Smooth muscle cell (in vitro differentiated cells): ENCODE results near the gene TXNL1. TPM values are rescaled to one million over a fixed set of nuclear protein-coding genes. Genes with fewer than 3 reads are reported as not detected.

Experiments used
- DNase-seq: peaks from one replicate; lab custom pipeline; 2025; ENCODE audit not compliant: unreplicated experiment; lab: John Stamatoyannopoulos, UW
- H2AFZ ChIP-seq: fragments of 200-600 bp; sonication (generic); 2 replicates; pipeline ENCODE4 v1.6.0; 2016; ENCODE audit warnings: antibody characterized with exemption, low read depth, mild to moderate bottlenecking
- H3F3A ChIP-seq: fragments of 200-600 bp; sonication (generic); 2 replicates; pipeline ENCODE4 v1.6.0; 2017; ENCODE audit warnings: antibody characterized with exemption, low read depth
- H3K27ac ChIP-seq: fragments of 200-600 bp; sonication (generic); 2 replicates; pipeline ENCODE4 v1.5.1; 2016; ENCODE audit warnings: low read depth, mild to moderate bottlenecking
- H3K27me3 ChIP-seq: fragments of 200-600 bp; sonication (generic); 2 replicates; pipeline ENCODE4 v1.6.1; 2016; ENCODE audit warnings: low read depth, mild to moderate bottlenecking
- H3K36me3 ChIP-seq: fragments of 200-600 bp; sonication (generic); 2 replicates; pipeline ENCODE4 v1.5.1; 2016; ENCODE audit warnings: low read depth
- H3K4me1 ChIP-seq: fragments of 200-600 bp; sonication (generic); 2 replicates; pipeline ENCODE4 v1.5.1; 2016; ENCODE audit warnings: low read depth
- H3K4me2 ChIP-seq: fragments of 200-600 bp; sonication (generic); 2 replicates; pipeline ENCODE4 v1.6.0; 2016; ENCODE audit warnings: mild to moderate bottlenecking
- H3K4me3 ChIP-seq: fragments of 200-600 bp; sonication (generic); 2 replicates; pipeline ENCODE4 v1.5.1; 2016; ENCODE audit warnings: mild to moderate bottlenecking
- H3K79me2 ChIP-seq: fragments of 200-600 bp; sonication (generic); 2 replicates; pipeline ENCODE4 v1.6.0; 2016; ENCODE audit warnings: low read depth, mild to moderate bottlenecking
- H3K9ac ChIP-seq: fragments of 200-600 bp; sonication (generic); 2 replicates; pipeline ENCODE4 v1.6.0; 2016; ENCODE audit warnings: low read depth
- H3K9me3 ChIP-seq: fragments of 200-600 bp; sonication (generic); replicated peaks from 2 replicates; pipeline ENCODE4 v1.5.1; 2016; ENCODE audit warnings: low read depth
- H4K20me1 ChIP-seq: fragments of 200-600 bp; sonication (generic); 2 replicates; pipeline ENCODE4 v1.6.0; 2016; ENCODE audit warnings: low read depth
- CTCF ChIP-seq: fragments of 200-600 bp; sonication (generic); IDR thresholded peaks from 2 replicates; pipeline ENCODE4 v1.5.1; 2017; ENCODE audit warnings: borderline replicate concordance, mild to moderate bottlenecking, antibody characterized with exemption; ENCODE audit not compliant: insufficient read depth, poor library complexity, severe bottlenecking
- WGBS: methylation state at CpG from one replicate; pipeline ENCODE4 v1.1.7; 2016; ENCODE audit warnings: low lambda C conversion rate; 5-methylcytosine and 5-hydroxymethylcytosine counted together
- polyA plus RNA-seq: library from polyadenylated mRNA; unstranded; fragments of >200 nt; fragmentation: Nextera tagmentation; extraction: Ambion mirVana; gene quantifications from 2 replicates; pipeline ENCODE4 v1.2.1, GENCODE V29; 2016
- total RNA-seq: library from RNA; depleted of rRNA; stranded (reverse); fragments of >200 nt; gene quantifications from 2 replicates; pipeline ENCODE4 v1.2.3, GENCODE V29; 2014

The TXNL1 gene
- total and polyA plus RNA-seq, 2 experiments from 2014 or later, result 62.0 to 75.4 TPM

GRCh38 chr18:56606618-56607017 is 31.8 kb downstream of the TXNL1 start:
- Histone ChIP-seq H3K27ac (no peak overlapping the region), H3K9me3 (no peaks in the 10 kb centered on the region), H3K79me2 (peaks cover 4% of the 10 kb centered on the region), H4K20me1 (peaks cover 36% of the 10 kb centered on the region), H3K27me3 (no peaks in the 10 kb centered on the region), H2AFZ (no peak overlapping the region), H3K4me2 (no peak overlapping the region), H3K4me1 (no peaks in the 10 kb centered on the region), H3F3A (no peaks in the 10 kb centered on the region), H3K4me3 (no peak overlapping the region), H3K36me3 (peaks cover 14% of the 10 kb centered on the region), H3K9ac (no peak overlapping the region)
- 94% methylated on average over 2 of the region's 2 CpGs for WGBS
- TF ChIP-seq CTCF, result no peak
- no peak for DNase-seq

DNA sequence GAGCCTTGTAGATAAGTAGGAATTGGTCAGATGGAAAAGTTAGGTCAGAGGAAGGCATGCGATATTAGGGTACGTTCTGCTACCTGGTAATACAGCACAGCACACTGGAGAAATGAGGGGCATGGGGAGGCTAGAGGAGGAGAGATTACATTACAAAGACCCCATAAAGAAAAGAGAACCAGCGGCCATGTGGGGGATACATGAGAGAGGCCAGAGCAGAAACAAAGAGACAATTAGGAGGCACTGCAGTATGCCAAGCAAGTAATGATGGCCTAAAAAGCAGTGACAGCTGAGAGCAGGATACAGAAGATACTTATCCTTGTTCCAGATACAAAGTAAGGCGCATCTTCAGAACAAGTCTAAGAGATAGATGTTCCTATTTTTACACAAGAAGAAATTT is 40.0 kb downstream of the TXNL1 start:
- Histone ChIP-seq H4K20me1 (no peaks in the 10 kb centered on the region), H3K4me1 (no peaks in the 10 kb centered on the region), H3K4me3 (no peak overlapping the region), H3K36me3 (no peaks in the 10 kb centered on the region), H3F3A (no peaks in the 10 kb centered on the region), H3K9me3 (no peaks in the 10 kb centered on the region), H3K27ac (no peak overlapping the region), H2AFZ (no peak overlapping the region), H3K9ac (no peak overlapping the region), H3K79me2 (no peaks in the 10 kb centered on the region), H3K4me2 (no peak overlapping the region), H3K27me3 (no peaks in the 10 kb centered on the region)
- DNase-seq, result no peak
- 84% methylated on average over 4 of the region's 4 CpGs for WGBS
- no peak for TF ChIP-seq CTCF

DNA sequence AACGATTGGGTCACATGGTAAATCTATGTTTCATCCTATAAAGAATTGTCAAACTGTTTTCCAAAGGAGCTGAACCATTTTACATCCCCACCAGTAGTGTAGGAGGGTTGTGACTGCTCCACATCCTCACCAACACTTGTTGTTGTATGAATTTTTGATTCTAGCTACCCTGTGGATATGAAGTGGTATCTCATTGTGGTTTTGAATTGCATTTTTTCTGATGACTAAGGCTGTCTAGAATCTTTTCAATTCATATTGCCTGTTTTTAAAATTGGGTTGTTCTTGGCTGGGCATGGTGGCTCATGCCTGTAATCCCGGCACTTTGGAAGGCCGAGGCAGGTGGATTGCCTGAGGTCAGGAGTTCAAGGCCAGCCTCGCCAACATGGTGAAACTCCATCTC is 44.5 kb downstream of the TXNL1 start:
- Histone ChIP-seq H3K79me2 (no peaks in the 10 kb centered on the region), H3K4me2 (no peak overlapping the region), H3K4me3 (no peak overlapping the region), H3K4me1 (no peaks in the 10 kb centered on the region), H3K27ac (no peak overlapping the region), H3K27me3 (no peaks in the 10 kb centered on the region), H4K20me1 (no peaks in the 10 kb centered on the region), H3K9me3 (no peaks in the 10 kb centered on the region), H3F3A (no peaks in the 10 kb centered on the region), H2AFZ (no peak overlapping the region), H3K9ac (no peak overlapping the region), H3K36me3 (no peaks in the 10 kb centered on the region)
- WGBS, result 83% methylated on average over 4 of the region's 4 CpGs
- DNase-seq, result no peak
- TF ChIP-seq CTCF, result no peak

GRCh38 chr18:56580026-56580425 is 58.4 kb downstream of the TXNL1 start:
- Histone ChIP-seq H3K27me3 (no peaks in the 10 kb centered on the region), H3K4me3 (no peak overlapping the region), H3F3A (no peaks in the 10 kb centered on the region), H4K20me1 (no peaks in the 10 kb centered on the region), H3K36me3 (no peaks in the 10 kb centered on the region), H3K4me2 (no peak overlapping the region), H3K4me1 (peaks cover 3% of the 10 kb centered on the region), H3K79me2 (no peaks in the 10 kb centered on the region), H3K9ac (no peak overlapping the region), H2AFZ (no peak overlapping the region), H3K9me3 (no peaks in the 10 kb centered on the region), H3K27ac (no peak overlapping the region)
- WGBS, result 84% methylated on average over 3 of the region's 3 CpGs
- TF ChIP-seq CTCF, result no peak
- DNase-seq, result no peak
